GM19328 (cell line): ENCODE measurements around the gene PHACTR3.
"Not testable (repeated sequence)": the region's sequence is repeated elsewhere in the genome, so short reads cannot be mapped to it uniquely, and the experiment has no call there.

Experiments
- ATAC-seq: cut with Tn5 transposase; IDR thresholded peaks from one replicate; pipeline ENCODE4 v1.9.1; 2021; ENCODE audit warnings: mild to moderate bottlenecking, moderate library complexity; ENCODE audit not compliant: unreplicated experiment

Gene PHACTR3

GRCh38 chr20:59836767-59837166, 232.4 kb downstream of the PHACTR3 start:
- no peak for ATAC-seq

- peak; percentile 75 for ATAC-seq
Observed at GRCh38 chr20:59837623-59838394, 233.5 kb downstream of the PHACTR3 start.

- no peak for ATAC-seq
Observed at GRCh38 chr20:59839400-59839799, 235.1 kb downstream of the PHACTR3 start.

GRCh38 chr20:59845472-59845871, 241.1 kb downstream of the PHACTR3 start:
- no peak for ATAC-seq

GRCh38 chr20:59848182-59848581, 243.8 kb downstream of the PHACTR3 start:
- ATAC-seq = no peak

- no peak for ATAC-seq
Observed at GRCh38 chr20:59850018-59850641, 245.8 kb downstream of the PHACTR3 start.

- ATAC-seq = not testable (repeated sequence)
Observed at GRCh38 chr20:59856526-59856925, 252.2 kb downstream of the PHACTR3 start.

GRCh38 chr20:59856941-59857340, 252.6 kb downstream of the PHACTR3 start:
- ATAC-seq = not testable (repeated sequence)

- ATAC-seq = no peak
Observed at GRCh38 chr20:59857966-59858365, 253.6 kb downstream of the PHACTR3 start.

GRCh38 chr20:59858425-59858824, 254.1 kb downstream of the PHACTR3 start:
- no peak for ATAC-seq

- no peak for ATAC-seq
Observed at GRCh38 chr20:59861401-59861800, 257.1 kb downstream of the PHACTR3 start.

GRCh38 chr20:59863058-59863457, 258.7 kb downstream of the PHACTR3 start:
- ATAC-seq = no peak

GRCh38 chr20:59864726-59865125, 260.4 kb downstream of the PHACTR3 start:
- no peak for ATAC-seq

- ATAC-seq = no peak
Observed at GRCh38 chr20:59866338-59866737, 262.0 kb downstream of the PHACTR3 start.

- no peak for ATAC-seq
Observed at GRCh38 chr20:59871096-59871495, 266.8 kb downstream of the PHACTR3 start.

GRCh38 chr20:59873409-59873808, 269.1 kb downstream of the PHACTR3 start:
- no peak for ATAC-seq

- no peak for ATAC-seq
Observed at GRCh38 chr20:59880198-59880597, 275.9 kb downstream of the PHACTR3 start.

- ATAC-seq = no peak
Observed at GRCh38 chr20:59884494-59884893, 280.2 kb downstream of the PHACTR3 start.

- ATAC-seq = no peak
Observed at GRCh38 chr20:59888050-59888449, 283.7 kb downstream of the PHACTR3 start.

GRCh38 chr20:59890035-59890434, 285.7 kb downstream of the PHACTR3 start:
- ATAC-seq = not testable (repeated sequence)

- ATAC-seq = no peak
Observed at GRCh38 chr20:59891581-59891980, 287.2 kb downstream of the PHACTR3 start.

GRCh38 chr20:59895908-59896307, 291.6 kb downstream of the PHACTR3 start:
- ATAC-seq = no peak
